ENCODE results near the gene DLGAP3.

DNA sequence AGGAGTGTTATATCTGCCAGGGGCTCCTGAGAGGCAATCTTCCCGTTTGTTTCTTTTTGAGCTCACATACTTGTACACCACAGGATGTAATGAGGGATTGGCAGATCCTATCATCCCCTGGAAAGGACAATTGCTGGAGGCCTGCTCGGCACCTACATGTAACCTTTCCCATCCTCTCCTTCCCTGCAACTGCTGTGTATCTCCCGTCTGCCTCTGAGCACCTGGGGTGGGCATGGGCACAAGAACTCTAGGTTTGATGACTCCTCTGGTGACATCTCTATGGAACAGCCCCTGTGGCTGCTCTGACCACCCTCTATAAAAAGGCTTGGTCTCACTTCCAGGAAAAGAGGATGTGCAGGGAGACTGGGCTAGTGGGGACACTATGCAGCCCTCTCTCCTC lies 44.9 kb downstream of the DLGAP3 start:
- no peak for TF ChIP-seq POLR2A (IDR thresholded peaks at IDR 0.05)
- TF ChIP-seq, protein P1, sequence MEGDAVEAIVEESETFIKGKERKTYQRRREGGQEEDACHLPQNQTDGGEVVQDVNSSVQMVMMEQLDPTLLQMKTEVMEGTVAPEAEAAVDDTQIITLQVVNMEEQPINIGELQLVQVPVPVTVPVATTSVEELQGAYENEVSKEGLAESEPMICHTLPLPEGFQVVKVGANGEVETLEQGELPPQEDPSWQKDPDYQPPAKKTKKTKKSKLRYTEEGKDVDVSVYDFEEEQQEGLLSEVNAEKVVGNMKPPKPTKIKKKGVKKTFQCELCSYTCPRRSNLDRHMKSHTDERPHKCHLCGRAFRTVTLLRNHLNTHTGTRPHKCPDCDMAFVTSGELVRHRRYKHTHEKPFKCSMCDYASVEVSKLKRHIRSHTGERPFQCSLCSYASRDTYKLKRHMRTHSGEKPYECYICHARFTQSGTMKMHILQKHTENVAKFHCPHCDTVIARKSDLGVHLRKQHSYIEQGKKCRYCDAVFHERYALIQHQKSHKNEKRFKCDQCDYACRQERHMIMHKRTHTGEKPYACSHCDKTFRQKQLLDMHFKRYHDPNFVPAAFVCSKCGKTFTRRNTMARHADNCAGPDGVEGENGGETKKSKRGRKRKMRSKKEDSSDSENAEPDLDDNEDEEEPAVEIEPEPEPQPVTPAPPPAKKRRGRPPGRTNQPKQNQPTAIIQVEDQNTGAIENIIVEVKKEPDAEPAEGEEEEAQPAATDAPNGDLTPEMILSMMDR (IDR thresholded peaks at IDR 0.05), result no peak

All from heart left ventricle (tissue), 13 donors.